GM21529 (cell line): Measurements from ENCODE around the gene FBXL7.

Experiments used
- ATAC-seq: cut with Tn5 transposase; IDR thresholded peaks from one replicate; pipeline ENCODE4 v1.9.1; 2021; ENCODE audit not compliant: unreplicated experiment

FBXL7 gene

GRCh38 chr5:15702102-15702501 lies 202.1 kb downstream of the FBXL7 start:
- no peak for ATAC-seq

- no peak for ATAC-seq
Observed at GRCh38 chr5:15703901-15704300, 203.9 kb downstream of the FBXL7 start.

DNA sequence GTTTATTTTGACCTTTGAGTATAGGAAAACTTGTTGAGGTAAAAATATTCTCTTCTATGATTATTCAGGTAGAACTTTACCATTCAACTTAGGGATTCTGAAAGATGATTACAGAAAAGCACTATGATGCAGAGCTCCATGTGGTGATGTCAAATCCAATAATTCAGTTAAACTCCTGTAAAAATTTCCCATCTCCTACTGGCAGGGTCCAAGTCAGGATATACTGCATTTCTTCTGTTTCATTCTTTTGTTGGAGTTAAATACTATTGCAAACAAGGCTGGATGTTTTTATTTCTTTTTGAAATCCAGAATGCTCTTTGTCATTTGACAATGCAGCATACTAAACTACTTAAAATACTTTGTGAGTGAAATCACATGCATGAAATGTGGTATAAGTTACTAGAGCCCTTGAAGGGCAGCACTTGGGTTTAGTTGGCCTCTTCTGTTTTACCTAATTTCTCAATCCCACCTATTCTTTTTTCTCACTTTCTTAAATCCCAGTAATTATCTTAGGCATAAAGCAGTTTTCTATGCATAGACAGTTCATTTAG lies 204.5 kb downstream of the FBXL7 start:
- no peak for ATAC-seq

GRCh38 chr5:15707631-15708030 lies 207.7 kb downstream of the FBXL7 start:
- ATAC-seq: no peak

DNA sequence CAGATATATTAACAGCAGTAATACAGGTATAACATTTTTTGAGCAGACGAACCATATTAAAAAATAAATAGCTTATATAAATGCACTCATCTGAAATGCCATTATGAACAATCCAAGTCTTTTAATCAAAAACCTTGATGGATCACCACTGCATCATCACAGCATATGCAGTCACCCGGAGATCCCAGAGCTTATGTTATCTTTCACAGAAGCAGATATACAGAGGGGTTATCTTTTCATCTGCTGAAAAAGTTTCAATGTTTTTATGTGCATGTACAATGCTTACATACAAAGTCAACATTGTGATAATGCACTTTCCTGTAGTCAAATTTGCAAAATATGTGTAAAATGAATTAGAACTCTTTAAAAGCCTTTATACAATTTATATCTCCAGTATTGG lies 211.9 kb downstream of the FBXL7 start:
- no peak for ATAC-seq

DNA sequence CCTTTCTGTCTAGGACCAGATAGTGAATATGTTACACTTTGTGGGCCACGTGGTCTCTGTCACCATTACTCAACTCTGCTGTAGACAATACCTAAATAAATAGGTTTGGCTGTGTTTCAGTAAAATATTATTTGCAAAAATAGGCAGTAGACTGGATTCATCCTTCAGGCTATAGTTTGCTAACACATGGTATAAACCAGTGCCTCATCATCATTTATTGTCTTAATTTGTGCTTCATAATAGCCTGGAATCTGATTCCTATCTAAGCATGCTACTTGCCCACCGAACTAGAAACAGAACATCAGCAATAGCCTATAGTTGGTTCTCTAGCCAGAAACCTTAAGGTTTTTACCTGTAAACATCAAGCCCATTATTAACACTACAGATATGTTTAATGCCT lies 215.6 kb downstream of the FBXL7 start:
- ATAC-seq: no peak

DNA sequence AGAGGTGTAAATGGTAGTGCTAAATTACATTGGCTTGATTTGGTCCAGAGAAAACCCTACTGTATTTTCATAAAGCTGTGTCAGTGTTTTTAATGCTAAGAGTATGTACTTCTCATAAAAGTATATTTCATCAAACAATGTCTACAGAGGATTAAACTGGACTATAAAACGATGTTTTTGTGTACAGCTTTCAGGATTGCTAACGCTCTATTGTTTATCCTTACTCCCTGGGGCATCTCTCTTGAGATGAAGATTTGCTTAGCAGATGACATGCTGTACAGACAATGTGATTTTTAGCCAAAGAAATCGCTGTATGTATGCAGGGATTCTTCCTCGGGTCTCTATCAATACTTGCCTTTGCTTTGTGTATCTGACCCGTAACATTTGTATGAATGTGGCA lies 216.0 kb downstream of the FBXL7 start:
- ATAC-seq: no peak

DNA sequence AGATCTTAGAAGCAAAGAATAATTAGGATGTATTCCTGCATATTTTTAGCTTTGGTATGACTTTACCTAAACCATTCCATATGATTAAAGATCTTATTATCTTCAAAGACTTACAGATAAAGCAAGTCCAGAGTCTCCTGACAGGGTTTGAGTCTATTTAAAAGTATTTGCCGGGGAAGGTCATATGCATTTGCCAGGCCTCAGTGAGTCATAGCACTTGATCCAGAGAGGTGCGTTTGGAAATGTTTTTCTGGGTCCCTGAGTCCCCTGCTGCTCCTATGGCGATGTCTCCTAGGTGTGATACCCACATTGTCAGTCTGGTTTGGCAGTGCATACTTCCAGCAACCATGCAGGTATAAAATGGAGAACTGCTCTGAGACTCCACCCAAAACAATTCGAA lies 217.0 kb downstream of the FBXL7 start:
- ATAC-seq: no peak

DNA sequence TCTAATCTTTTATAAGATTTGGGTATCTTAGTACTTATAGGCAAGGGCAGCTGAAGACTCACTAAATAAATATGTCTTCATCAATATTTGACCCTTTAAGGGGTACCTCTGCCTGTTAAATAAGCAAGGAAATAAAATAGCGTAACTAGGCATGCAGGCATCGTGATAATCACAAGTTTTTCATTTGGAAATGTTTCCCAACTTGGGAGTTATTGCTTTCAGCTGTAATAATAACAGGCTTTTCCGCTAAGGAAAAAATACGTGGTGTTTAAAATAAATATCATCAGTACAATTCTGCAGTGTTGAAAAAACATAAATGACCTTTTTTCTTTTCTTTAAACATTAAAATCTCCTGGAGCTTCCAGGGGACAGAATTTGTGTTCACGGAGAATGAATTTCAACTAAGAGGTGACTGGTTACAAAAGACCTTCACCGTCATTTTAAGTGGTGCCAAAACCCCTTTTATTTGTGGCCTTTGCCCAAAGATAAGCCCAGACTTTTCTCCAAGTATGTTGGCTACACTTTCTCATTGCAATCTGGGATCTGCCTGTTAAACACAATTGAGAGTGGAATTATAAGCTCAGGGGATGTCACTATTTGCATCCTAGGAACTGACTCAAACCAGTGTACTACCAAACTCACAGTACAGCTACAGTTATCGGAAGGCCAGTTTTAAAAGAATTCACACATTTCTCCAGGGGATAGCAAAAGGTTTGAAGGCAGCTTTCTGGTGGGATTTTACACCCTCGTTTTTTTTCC lies 218.6 kb downstream of the FBXL7 start:
- no peak for ATAC-seq

DNA sequence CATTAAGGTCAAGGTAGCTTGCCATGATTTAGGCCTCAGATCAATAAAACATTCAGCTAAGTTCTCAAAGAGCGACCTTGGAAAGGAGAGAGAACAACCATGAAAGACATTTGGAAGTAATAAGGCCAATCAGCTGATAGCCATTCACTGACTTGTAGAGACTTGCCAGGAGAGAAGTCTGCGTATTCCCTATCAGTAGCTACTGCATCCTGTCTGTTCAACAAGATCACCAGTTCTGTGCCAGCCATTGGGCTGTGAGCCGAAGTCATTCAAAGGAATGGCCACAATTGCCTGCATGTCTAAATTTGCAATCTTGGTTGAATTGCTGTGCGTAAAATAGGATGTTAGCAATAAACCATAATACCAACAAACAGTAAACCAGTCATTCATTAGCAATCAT lies 219.8 kb downstream of the FBXL7 start:
- no peak for ATAC-seq

DNA sequence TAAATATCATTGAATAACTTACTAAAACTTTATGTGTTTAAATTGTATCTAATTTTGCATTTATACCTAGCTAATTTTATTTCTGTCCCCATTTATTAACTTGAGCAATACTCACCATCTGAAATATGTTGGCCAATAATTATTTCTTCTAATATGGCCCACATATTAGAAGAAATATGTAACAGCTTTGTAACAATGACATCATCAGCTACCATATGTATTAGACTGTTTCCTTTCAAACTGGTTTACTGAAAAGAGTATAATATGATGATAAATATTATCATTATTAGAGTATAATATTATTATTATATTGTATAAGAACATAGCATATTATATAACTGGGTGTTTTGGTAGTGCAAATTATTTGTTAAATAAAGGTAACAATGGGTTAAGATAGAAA lies 220.5 kb downstream of the FBXL7 start:
- no peak for ATAC-seq

- no peak for ATAC-seq
Observed at GRCh38 chr5:15722305-15722704, 222.3 kb downstream of the FBXL7 start.

DNA sequence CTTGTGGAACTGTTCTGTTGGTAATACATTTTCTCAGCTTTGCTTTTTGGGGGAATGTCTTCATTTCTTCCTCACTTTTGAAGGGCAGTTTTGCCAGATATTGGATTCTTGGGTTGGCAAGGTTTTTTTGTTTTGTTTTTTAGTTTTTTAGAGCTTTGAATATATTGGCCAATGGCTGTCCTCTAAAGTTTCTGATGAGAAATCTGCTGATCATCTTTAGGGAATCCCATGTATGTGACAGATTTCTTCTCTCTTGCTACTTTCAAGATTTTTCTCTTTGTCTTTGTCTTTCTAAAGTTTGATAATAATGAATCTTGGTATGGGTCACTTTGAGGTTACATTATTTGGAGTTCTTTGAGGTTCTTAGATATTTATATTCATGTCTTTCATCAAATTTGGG lies 227.4 kb downstream of the FBXL7 start:
- no peak for ATAC-seq

GRCh38 chr5:15728811-15729210 lies 228.8 kb downstream of the FBXL7 start:
- no peak for ATAC-seq

DNA sequence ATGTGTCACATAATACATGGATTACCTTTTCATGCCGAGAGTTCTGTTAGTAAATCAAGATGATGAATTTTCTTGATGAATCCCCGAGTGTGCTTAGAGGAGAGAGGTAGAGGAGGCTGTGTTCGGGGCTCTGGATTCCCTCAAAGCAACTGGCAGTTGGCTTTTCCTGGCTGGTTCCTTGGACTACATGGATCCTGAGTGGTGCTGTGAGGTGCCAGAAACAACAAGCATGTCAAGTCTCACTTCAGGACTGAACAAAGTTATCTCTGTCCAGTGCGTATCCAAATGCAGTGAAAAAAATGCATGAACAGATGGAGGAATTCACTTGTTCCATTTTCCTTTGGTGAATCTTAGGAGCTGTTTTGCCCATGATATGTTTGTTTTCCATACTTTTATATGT lies 231.7 kb downstream of the FBXL7 start:
- no peak for ATAC-seq

- ATAC-seq: no peak
Observed at GRCh38 chr5:15734058-15734457, 234.1 kb downstream of the FBXL7 start.

DNA sequence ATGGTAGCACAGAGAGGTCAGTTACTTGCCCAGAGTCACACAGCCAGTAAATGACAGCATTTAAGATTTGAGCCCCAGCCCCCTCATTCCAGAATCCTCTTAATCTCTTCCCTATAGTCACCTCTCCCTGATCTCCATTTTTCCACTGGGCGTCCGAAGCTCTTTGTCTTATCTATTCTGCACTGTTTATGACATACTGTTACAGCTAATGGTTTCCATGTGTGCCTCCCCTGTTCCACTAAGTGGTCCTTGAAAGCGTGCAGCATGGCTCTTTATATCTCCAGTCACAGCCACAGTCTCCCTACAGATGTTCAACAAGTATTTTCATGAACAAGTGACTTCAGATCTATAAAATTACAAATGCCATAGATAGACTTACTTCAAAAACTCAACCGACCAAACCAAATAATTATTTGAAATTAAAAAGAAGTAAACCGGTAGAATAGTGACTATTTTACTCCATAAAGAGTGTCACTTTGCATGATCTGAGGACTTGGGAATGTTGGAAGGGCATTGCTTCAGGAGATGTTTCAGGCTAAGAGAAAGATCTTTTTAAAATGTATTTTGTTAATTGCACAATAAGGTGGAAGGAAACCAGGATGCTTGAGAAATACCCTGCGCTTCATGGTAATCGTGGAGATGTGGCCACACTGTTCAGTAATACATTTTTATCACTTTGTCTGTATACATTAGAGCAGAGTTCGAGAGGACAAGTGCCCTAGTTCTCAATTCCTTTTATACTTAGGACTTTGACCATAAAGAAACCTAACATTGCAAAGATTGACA lies 237.2 kb downstream of the FBXL7 start:
- ATAC-seq: no peak

DNA sequence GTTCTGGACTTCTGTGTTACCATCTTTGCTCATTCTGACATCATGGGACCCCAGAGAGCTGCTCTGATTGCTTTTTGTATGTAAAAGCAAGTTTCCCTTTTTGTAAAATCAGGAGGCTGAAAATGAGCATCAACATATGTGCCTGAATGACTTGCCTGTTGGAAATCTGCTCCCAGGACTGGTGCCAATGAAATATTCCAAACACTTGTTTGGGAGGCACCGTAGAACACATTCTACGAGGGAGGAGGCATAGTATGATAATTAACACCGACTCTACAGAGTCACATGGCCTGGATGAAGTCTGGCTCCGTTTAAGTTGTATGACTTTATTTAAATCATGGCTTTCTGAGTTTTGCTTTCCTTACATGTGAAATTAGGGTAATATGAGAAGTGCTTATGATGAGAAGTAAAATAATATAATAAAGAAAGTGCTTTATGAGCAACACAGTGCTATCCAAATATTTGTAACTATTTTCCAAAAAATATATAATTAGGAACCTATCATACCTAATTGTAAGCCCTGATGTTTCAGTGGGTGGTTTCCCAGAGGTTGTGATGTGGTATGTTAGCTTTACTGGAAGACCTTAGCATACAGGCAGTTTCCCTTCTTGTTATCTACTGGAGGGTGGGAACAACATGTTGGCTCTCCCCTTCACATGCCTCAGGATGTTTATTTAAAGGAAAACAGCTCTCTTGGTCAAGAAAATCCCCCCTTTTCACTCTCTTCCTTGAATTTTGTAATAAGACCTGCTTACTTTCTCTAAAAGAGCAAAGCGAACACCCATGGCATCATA lies 238.1 kb downstream of the FBXL7 start:
- ATAC-seq: no peak

- no peak for ATAC-seq
Observed at GRCh38 chr5:15740383-15740782, 240.4 kb downstream of the FBXL7 start.

GRCh38 chr5:15741591-15741990 lies 241.6 kb downstream of the FBXL7 start:
- ATAC-seq: no peak

DNA sequence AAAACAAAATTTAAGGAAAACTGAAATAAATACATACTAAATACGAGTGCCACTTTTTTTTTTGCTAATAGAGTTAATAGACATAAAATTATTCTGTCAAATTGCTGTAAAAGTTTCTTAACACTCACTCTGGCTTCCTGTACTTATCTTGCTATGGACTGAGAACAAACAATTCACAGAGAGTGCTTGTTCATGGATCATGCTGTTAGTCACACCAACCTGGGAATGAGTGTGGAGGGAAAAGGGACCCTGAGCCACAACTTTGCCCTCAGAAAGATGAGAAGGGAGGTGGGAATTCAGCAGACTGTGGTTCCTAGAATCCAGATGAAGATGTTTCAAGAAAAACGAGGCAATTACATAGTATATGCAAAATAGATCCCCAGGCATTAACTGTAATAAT lies 246.9 kb downstream of the FBXL7 start:
- ATAC-seq: no peak
